GM21528 (cell line): Measurements from ENCODE around the gene SGMS2.

Source experiments
- ATAC-seq: cut with Tn5 transposase; IDR thresholded peaks from one replicate; pipeline ENCODE4 v1.9.1; 2021; ENCODE audit warnings: mild to moderate bottlenecking, moderate library complexity; ENCODE audit not compliant: unreplicated experiment, low FRiP score

The SGMS2 gene

GRCh38 chr4:107863416-107863815 is 38.7 kb downstream of the SGMS2 start:
- no peak for ATAC-seq

- no peak for ATAC-seq
Measured at GRCh38 chr4:107863850-107864371, 39.2 kb downstream of the SGMS2 start.

- ATAC-seq: no peak
Measured at GRCh38 chr4:107866726-107867125, 42.0 kb downstream of the SGMS2 start.

GRCh38 chr4:107870236-107870635 is 45.5 kb downstream of the SGMS2 start:
- ATAC-seq: no peak

GRCh38 chr4:107870916-107871786 is 46.4 kb downstream of the SGMS2 start:
- ATAC-seq: no peak

GRCh38 chr4:107874024-107874423 is 49.3 kb downstream of the SGMS2 start:
- no peak for ATAC-seq

GRCh38 chr4:107876099-107876498 is 51.4 kb downstream of the SGMS2 start:
- ATAC-seq: no peak

GRCh38 chr4:107877361-107877760 is 52.6 kb downstream of the SGMS2 start:
- ATAC-seq: no peak

GRCh38 chr4:107885865-107886264 is 61.1 kb downstream of the SGMS2 start:
- ATAC-seq: no peak

GRCh38 chr4:107888237-107888636 is 63.5 kb downstream of the SGMS2 start:
- no peak for ATAC-seq

GRCh38 chr4:107890779-107891178 is 66.0 kb downstream of the SGMS2 start:
- ATAC-seq: no peak

GRCh38 chr4:107891299-107891698 is 66.6 kb downstream of the SGMS2 start:
- ATAC-seq: no peak

GRCh38 chr4:107893171-107894137 is 68.7 kb downstream of the SGMS2 start:
- ATAC-seq: no peak

- ATAC-seq: no peak
Measured at GRCh38 chr4:107894138-107894603, 69.4 kb downstream of the SGMS2 start.

- ATAC-seq: no peak
Measured at GRCh38 chr4:107896158-107896645, 71.5 kb downstream of the SGMS2 start.

GRCh38 chr4:107896646-107897045 is 71.9 kb downstream of the SGMS2 start:
- ATAC-seq: no peak

GRCh38 chr4:107897823-107898222 is 73.1 kb downstream of the SGMS2 start:
- ATAC-seq: no peak

GRCh38 chr4:107900067-107900466 is 75.3 kb downstream of the SGMS2 start:
- no peak for ATAC-seq

GRCh38 chr4:107900508-107900907 is 75.8 kb downstream of the SGMS2 start:
- ATAC-seq: no peak

GRCh38 chr4:107901213-107901934 is 76.6 kb downstream of the SGMS2 start:
- no peak for ATAC-seq
